CD4-positive, alpha-beta T cell (primary cell): ENCODE results near the gene LRGUK. TPM values are rescaled to one million over a fixed set of nuclear protein-coding genes. Genes with fewer than 3 reads are reported as not detected.

Experiments used
- ATAC-seq: fragments of 200-7000 bp; cut with Tn5 transposase; one replicate; pipeline ENCODE4 v1.10.0; 2022; ENCODE audit warnings: mild to moderate bottlenecking; ENCODE audit not compliant: poor library complexity
- CTCF ChIA-PET: fragments of 350-600 bp; sonication (Branson Sonifier 250); formaldehyde crosslinking; loops from one replicate; lab custom pipeline; 2021; ENCODE audit warnings: antibody characterized with exemption, inconsistent platforms; lab: Charles Lee
- POLR2A ChIA-PET: fragments of 350-600 bp; sonication (Branson Sonifier 250); formaldehyde crosslinking; loops from one replicate; lab custom pipeline; 2021; ENCODE audit warnings: antibody characterized with exemption, inconsistent platforms; lab: Charles Lee
- DNase-seq, 14 experiments: peaks; one replicate each; pipeline ENCODE4 v3.0.0-alpha.2; 2013 to 2020; ENCODE audit warnings: mixed read lengths in 2 of 14
- H3K27ac ChIP-seq, 2 donors: one replicate each; pipeline versions ENCODE4 v1.5.1 to v1.7.0; 2013; ENCODE audit warnings: low read length in 2 of 2, low read depth in 1 of 2, mild to moderate bottlenecking in 1 of 2
- H3K27me3 ChIP-seq, 2 experiments: 1 replicate in 1 of 2; 2 replicates in 1 of 2; pipeline versions ENCODE4 v1.6.1 to v1.7.0; 2013; ENCODE audit warnings: low read length in 2 of 2, control low read depth in 1 of 2, mild to moderate bottlenecking in 1 of 2, moderate library complexity in 1 of 2; ENCODE audit not compliant: insufficient read depth in 2 of 2, control insufficient read depth in 1 of 2
- H3K36me3 ChIP-seq: one replicate; pipeline ENCODE4 v1.6.1; 2013; ENCODE audit warnings: low read length, control low read depth; ENCODE audit not compliant: insufficient read depth
- H3K4me1 ChIP-seq: one replicate; pipeline ENCODE4 v1.6.1; 2013; ENCODE audit warnings: low read length, control low read depth; ENCODE audit not compliant: insufficient read depth
- H3K4me3 ChIP-seq: one replicate; pipeline ENCODE4 v1.5.1; 2013; ENCODE audit warnings: mild to moderate bottlenecking, low read length, moderate library complexity
- H3K9me3 ChIP-seq, 2 experiments: 1 replicate in 1 of 2; 2 replicates in 1 of 2; pipeline versions ENCODE4 v1.6.1 to v1.7.0; 2013; ENCODE audit warnings: low read length in 2 of 2, mild to moderate bottlenecking in 2 of 2, control low read depth in 1 of 2, moderate library complexity in 1 of 2; ENCODE audit not compliant: control insufficient read depth in 1 of 2, insufficient read depth in 1 of 2
- H3K27ac Mint-ChIP-seq: one replicate; pipeline ENCODE4 v1.8.0; 2020; ENCODE audit warnings: mixed read lengths
- H3K27me3 Mint-ChIP-seq: one replicate; pipeline ENCODE4 v1.8.0; 2021; ENCODE audit warnings: mixed read lengths
- H3K36me3 Mint-ChIP-seq: one replicate; pipeline ENCODE4 v1.8.0; 2021; ENCODE audit warnings: low read depth, mixed read lengths
- H3K4me1 Mint-ChIP-seq: one replicate; pipeline ENCODE4 v1.8.0; 2021; ENCODE audit warnings: low read depth, mixed read lengths
- H3K4me3 Mint-ChIP-seq: one replicate; pipeline ENCODE4 v1.8.0; 2020; ENCODE audit warnings: mild to moderate bottlenecking, mixed read lengths
- H3K9me3 Mint-ChIP-seq: one replicate; pipeline ENCODE4 v1.8.0; 2020; ENCODE audit warnings: mixed read lengths
- intact Hi-C, 2 experiments: fragments of 100-400 bp; cut with DNase I in 1 of 2; cut with micrococcal nuclease in 1 of 2; formaldehyde crosslinking; loops; one replicate each; pipeline versions ENCODE4 v1.15.1 to v1.9.0; 2023 to 2025; cut with DNase I, micrococcal nuclease
- total RNA-seq, 174 experiments: library from RNA in 2 of 174; stranded (reverse) in 2 of 174; gene quantifications; one replicate each; pipeline ENCODE4 v1.2.3 and lab custom pipeline; 2021 to 2026
- TF ChIP-seq, protein P1 (sequence below): fragments of 200-600 bp; IDR thresholded peaks from one replicate; pipeline ENCODE4 v1.8.0; 2022; ENCODE audit warnings: antibody characterized with exemption, mild to moderate bottlenecking

LRGUK gene
- total RNA-seq, 2 experiments from 2014 or later = 0.20 to 0.27 TPM

DNA sequence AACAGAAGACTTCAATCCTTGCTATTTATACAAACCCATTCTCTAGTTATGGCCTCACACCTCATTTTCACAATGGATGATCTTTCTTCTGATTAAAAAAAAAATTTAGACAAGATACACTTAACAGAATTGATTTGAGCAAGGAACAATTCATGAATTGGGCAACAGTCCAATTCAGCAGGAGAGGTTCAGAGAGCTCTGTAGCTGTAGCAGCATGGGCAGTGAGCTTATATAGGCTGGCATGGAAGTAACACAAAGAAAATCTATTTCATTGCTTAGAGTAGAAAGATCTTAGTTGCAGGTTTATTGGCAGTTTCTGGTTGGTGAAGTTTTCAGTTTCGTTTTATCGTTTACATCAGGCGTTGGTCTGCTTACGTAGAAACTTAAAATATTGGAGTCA is 23.0 kb upstream of the LRGUK start:
- no peaks in the 10 kb centered on the region for H3K27me3 ChIP-seq
- CTCF ChIA-PET = no interaction called here

DNA sequence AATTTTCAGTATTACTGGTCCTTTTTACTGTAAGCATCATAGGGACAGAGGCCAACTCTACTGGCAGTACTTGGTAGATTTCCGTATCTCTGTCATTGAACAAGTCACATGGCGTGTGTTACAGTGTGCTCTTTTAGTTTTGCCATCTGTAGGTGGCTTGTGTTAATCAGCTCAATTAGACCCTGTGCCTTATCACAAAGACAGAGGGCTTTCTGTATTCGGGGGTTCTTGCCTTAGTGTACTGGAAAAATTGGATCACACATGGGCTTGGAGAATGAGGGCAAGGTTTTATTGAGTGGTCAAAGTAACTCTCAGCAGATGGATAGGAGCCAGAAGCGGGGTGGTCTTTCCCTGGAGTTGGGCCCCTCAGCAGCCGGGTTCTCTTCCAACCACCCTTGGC is 21.3 kb upstream of the LRGUK start:
- Histone ChIP-seq H3K27ac (no peak overlapping the region), H3K27me3 (no peaks in the 10 kb centered on the region), H3K36me3 (no peaks in the 10 kb centered on the region), H3K4me1 (no peaks in the 10 kb centered on the region), H3K4me3 (no peak overlapping the region), H3K9me3 (no peaks in the 10 kb centered on the region)
- no peaks in the 10 kb centered on the region for H3K4me1 Mint-ChIP-seq
- TF ChIP-seq, protein P1, sequence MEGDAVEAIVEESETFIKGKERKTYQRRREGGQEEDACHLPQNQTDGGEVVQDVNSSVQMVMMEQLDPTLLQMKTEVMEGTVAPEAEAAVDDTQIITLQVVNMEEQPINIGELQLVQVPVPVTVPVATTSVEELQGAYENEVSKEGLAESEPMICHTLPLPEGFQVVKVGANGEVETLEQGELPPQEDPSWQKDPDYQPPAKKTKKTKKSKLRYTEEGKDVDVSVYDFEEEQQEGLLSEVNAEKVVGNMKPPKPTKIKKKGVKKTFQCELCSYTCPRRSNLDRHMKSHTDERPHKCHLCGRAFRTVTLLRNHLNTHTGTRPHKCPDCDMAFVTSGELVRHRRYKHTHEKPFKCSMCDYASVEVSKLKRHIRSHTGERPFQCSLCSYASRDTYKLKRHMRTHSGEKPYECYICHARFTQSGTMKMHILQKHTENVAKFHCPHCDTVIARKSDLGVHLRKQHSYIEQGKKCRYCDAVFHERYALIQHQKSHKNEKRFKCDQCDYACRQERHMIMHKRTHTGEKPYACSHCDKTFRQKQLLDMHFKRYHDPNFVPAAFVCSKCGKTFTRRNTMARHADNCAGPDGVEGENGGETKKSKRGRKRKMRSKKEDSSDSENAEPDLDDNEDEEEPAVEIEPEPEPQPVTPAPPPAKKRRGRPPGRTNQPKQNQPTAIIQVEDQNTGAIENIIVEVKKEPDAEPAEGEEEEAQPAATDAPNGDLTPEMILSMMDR = no peak
- ChIA-PET CTCF (no interaction called here), POLR2A (no interaction called here)
- intact Hi-C loops = no loop called here
- no peak overlapping the region for H3K27ac Mint-ChIP-seq
- no peaks in the 10 kb centered on the region for H3K27me3 Mint-ChIP-seq
- H3K4me3 Mint-ChIP-seq = no peak overlapping the region
- no peak for DNase-seq
- ATAC-seq = no peak
- H3K36me3 Mint-ChIP-seq = no peaks in the 10 kb centered on the region
- no peaks in the 10 kb centered on the region for H3K9me3 Mint-ChIP-seq

More for the DNA sequence above, 23.0 kb upstream of the LRGUK start:
- POLR2A ChIA-PET = no interaction called here
- Histone ChIP-seq H3K4me3 (no peak overlapping the region), H3K9me3 (peaks cover 0 to 5% of the 10 kb centered on the region in 2 experiments), H3K27ac (no peak overlapping the region), H3K4me1 (no peaks in the 10 kb centered on the region), H3K36me3 (no peaks in the 10 kb centered on the region)
- H3K36me3 Mint-ChIP-seq = no peaks in the 10 kb centered on the region
- no peak overlapping the region for H3K4me3 Mint-ChIP-seq
- ATAC-seq (no peak), DNase-seq (no peak)
- no peak overlapping the region for H3K27ac Mint-ChIP-seq
- intact Hi-C loops = no loop called here
- no peaks in the 10 kb centered on the region for H3K27me3 Mint-ChIP-seq
- H3K4me1 Mint-ChIP-seq = no peaks in the 10 kb centered on the region
- TF ChIP-seq, protein P1 = no peak
- no peaks in the 10 kb centered on the region for H3K9me3 Mint-ChIP-seq

DNA sequence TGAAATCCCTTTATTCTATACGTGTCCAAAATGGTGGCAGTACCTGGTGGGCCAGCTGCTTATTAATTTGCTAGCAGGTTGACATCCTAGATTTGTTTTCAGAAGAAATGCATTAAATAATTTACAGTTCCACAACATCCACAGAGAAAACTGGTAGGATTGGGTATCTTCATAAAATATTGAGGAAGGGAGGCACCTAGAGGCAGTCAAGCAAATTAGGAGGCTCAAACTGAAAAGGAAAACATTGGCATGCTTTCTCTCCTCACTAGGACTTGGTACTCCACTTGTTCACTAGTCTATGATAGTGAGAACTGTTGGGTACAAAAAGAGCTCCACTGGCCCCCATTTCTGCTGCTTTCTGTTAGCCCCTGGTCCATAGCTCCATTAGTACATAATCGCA is 18.3 kb upstream of the LRGUK start:
- no peaks in the 10 kb centered on the region for H3K4me1 ChIP-seq
- H3K27ac Mint-ChIP-seq = no peak overlapping the region
- H3K9me3 ChIP-seq = no peaks in the 10 kb centered on the region
- H3K36me3 ChIP-seq = no peaks in the 10 kb centered on the region
- H3K27me3 Mint-ChIP-seq = no peaks in the 10 kb centered on the region
- intact Hi-C loops = no loop called here
- H3K9me3 Mint-ChIP-seq = peaks cover 3% of the 10 kb centered on the region
- no peak overlapping the region for H3K27ac ChIP-seq
- no peaks in the 10 kb centered on the region for H3K36me3 Mint-ChIP-seq
- ATAC-seq (no peak), DNase-seq (no peak)
- H3K4me3 Mint-ChIP-seq = no peak overlapping the region
- TF ChIP-seq, protein P1 = no peak
- H3K27me3 ChIP-seq = no peaks in the 10 kb centered on the region
- no peak overlapping the region for H3K4me3 ChIP-seq
- no peaks in the 10 kb centered on the region for H3K4me1 Mint-ChIP-seq
- CTCF ChIA-PET = no interaction called here
- POLR2A ChIA-PET = no interaction called here
